ENCODE measurements around the gene HTT. TPM values are rescaled to one million over a fixed set of nuclear protein-coding genes. Genes with fewer than 3 reads are reported as not detected.

HTT gene
- total RNA-seq, 4 donors from 2014 or later, result 49.6 to 155 (median 83.1) TPM

GRCh38 chr4:3066836-3067400 lies 7.6 kb upstream of the HTT start:
- Histone ChIP-seq H3K36me3 (no peaks in the 10 kb centered on the region), H3K27ac (no peak overlapping the region), H3K4me3 (replicated peaks in 1 of 3) (no peak overlapping the region), H3K27me3 (no peaks in the 10 kb centered on the region), H3K9me3 (no peaks in the 10 kb centered on the region), H3K4me1 (no peaks in the 10 kb centered on the region)
- no peak for DNase-seq
- 89 to 90% methylated on average over 6 of the region's 6 CpGs for WGBS, 2 donors
- intact Hi-C loops (cut with DNase I), result no loop called here
- TF ChIP-seq POLR2A (IDR thresholded peaks at IDR 0.05) (no peak), CTCF (IDR thresholded peaks at IDR 0.05) (no peak)

GRCh38 chr4:3067473-3068001 lies 6.9 kb upstream of the HTT start:
- DNase-seq, result no peak
- Histone ChIP-seq H3K27me3 (no peaks in the 10 kb centered on the region), H3K27ac (no peak overlapping the region), H3K4me1 (no peaks in the 10 kb centered on the region), H3K9me3 (no peaks in the 10 kb centered on the region), H3K36me3 (no peaks in the 10 kb centered on the region), H3K4me3 (replicated peaks in 1 of 3) (no peak overlapping the region)
- 78 to 80% methylated on average over 6 of the region's 6 CpGs for WGBS, 2 donors
- no peak for TF ChIP-seq POLR2A (IDR thresholded peaks at IDR 0.05)
- TF ChIP-seq CTCF (IDR thresholded peaks at IDR 0.05), result no peak
- intact Hi-C loops (cut with DNase I), result no loop called here

- H3K4me3 ChIP-seq (replicated peaks in 1 of 3), result no peak overlapping the region
- peaks cover 5 to 6% of the 10 kb centered on the region in 2 donors for H3K4me1 ChIP-seq
- no peaks in the 10 kb centered on the region for H3K27me3 ChIP-seq
- no peak for DNase-seq
- no peaks in the 10 kb centered on the region for H3K9me3 ChIP-seq
- intact Hi-C loops (cut with DNase I), result loop anchor here (5.0 kb wide), 1 partner anchor 223 kb away; the partner anchor contains the start of gene RGS12
- TF ChIP-seq CTCF (IDR thresholded peaks at IDR 0.05) (no peak), POLR2A (IDR thresholded peaks at IDR 0.05) (no peak)
- no peaks in the 10 kb centered on the region for H3K36me3 ChIP-seq
- WGBS, 2 donors, result 77 to 78% methylated on average over 16 of the region's 16 CpGs
- no peak overlapping the region for H3K27ac ChIP-seq
Observed at GRCh38 chr4:3069661-3070199, 4.8 kb upstream of the HTT start.

- intact Hi-C loops (cut with DNase I), result loop anchor here (5.0 kb wide), 1 partner anchor 221 kb away; the partner anchor contains the start of gene RGS12
- TF ChIP-seq POLR2A (IDR thresholded peaks at IDR 0.05) (no peak), CTCF (IDR thresholded peaks at IDR 0.05) (no peak)
Observed at GRCh38 chr4:3070709-3071500, 3.6 kb upstream of the HTT start.

More at GRCh38 chr4:3070709-3071500, 3.6 kb upstream of the HTT start:
- Histone ChIP-seq H3K9me3 (no peaks in the 10 kb centered on the region), H3K27me3 (no peaks in the 10 kb centered on the region), H3K36me3 (no peaks in the 10 kb centered on the region), H3K4me1 (peaks cover 8 to 14% of the 10 kb centered on the region in 2 donors), H3K4me3 (replicated peaks in 1 of 3) (no peak overlapping the region), H3K27ac (no peak overlapping the region)
- DNase-seq, result no peak
- 82 to 85% methylated on average over 3 of the region's 3 CpGs for WGBS, 2 donors
